ENCODE data around the gene SPTLC1. TPM values are rescaled to one million over a fixed set of nuclear protein-coding genes. Genes with fewer than 3 reads are reported as not detected.

SPTLC1 gene
- total and polyA plus RNA-seq, 2 of the 13 experiments (the other 11 are each of a cell fraction or from before 2014, with no cell fraction given), result 56.2 to 72.5 TPM

DNA sequence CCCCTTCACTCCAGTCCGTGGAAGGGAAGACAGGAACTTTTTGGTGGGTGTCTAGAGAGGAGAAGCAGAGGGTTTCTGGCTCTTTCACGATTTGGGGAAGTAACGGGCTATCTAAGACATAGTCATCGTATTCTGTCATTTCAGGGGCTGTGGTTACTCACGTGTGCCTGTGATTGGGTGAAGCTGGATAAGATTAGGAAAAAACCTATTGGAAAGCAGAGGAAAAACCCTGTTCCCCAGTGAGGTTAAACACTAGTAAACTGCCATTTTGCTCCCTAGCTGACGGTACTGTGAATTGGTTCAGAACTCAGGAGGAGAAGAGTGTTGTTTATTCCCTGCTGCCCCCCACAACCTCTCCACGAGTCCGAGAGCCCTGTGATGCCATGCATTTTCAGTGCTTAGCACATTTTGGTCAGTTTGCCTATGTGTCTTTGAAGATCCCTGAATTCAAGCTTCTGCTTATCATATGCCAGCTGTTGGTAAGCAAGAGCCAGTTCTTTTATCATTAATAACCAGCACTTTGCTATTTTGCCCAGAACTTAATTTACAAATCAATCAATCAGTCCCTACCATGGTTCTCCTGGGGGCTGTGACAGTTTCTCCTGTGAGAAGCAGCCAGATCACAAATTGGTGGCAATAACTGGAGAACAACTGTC is 120.1 kb downstream of the SPTLC1 start:
- in situ Hi-C loops (cut with HindIII; ENCODE audit: extremely low pct_ligation_motif_present, low pct_unique_long_range_greater_than_20kb), result no loop called here
- Histone ChIP-seq H3K36me3 (replicated peaks in 1 of 2; ENCODE audit: control insufficient read depth in 1 of 2, insufficient read depth in 2 of 2, low read length in 2 of 2) (no peaks in the 10 kb centered on the region), H4K20me1 (ENCODE audit: insufficient read depth, low read length) (no peaks in the 10 kb centered on the region), H3K79me2 (ENCODE audit: insufficient read depth, low read length) (no peaks in the 10 kb centered on the region), H3K4me3 (replicated peaks in 1 of 3; ENCODE audit: insufficient read depth in 1 of 3, low read depth in 2 of 3, low read length in 3 of 3) (no peak overlapping the region), H3K9ac (ENCODE audit: insufficient read depth, low read depth, low read length) (no peak overlapping the region), H3K27ac (ENCODE audit: extremely low read length, insufficient read depth, low read length) (no peak overlapping the region), H3K9me3 (ENCODE audit: low read length) (no peaks in the 10 kb centered on the region), H3K4me2 (ENCODE audit: low read depth, low read length) (no peak overlapping the region; the same call in 1 of the 2 replicates), H3K27me3 (ENCODE audit: control insufficient read depth in 1 of 2, insufficient read depth in 2 of 2, low read length in 2 of 2) (peaks cover 1 to 41% of the 10 kb centered on the region in 2 experiments; a peak in 4 of 5 replicates), H2AFZ (ENCODE audit: low read length) (no peak overlapping the region), H3K4me1 (ENCODE audit: insufficient read depth, low read length) (peaks cover 16% of the 10 kb centered on the region)
- BruUV-seq (replicated peaks), result no TSS peak
- CTCF ChIA-PET (ENCODE audit: low intra/inter-chr PET ratio, low total read pairs), result no interaction called here
- POLR2A ChIA-PET, result no interaction called here
- DNase-seq (ENCODE audit: low spot score), result no peak
- intact Hi-C loops (cut with micrococcal nuclease; ENCODE audit: unreplicated experiment), result no loop called here
- 8% methylated on average over 8 of the region's 8 CpGs for WGBS (ENCODE audit: low lambda C conversion rate)
- FAIRE-seq, result no peak
- no peak for ATAC-seq
- TF ChIP-seq ZNF501 (CRISPR knock-in tag; IDR thresholded peaks at IDR 0.05), result no peak
- TF ChIP-seq, protein P1, sequence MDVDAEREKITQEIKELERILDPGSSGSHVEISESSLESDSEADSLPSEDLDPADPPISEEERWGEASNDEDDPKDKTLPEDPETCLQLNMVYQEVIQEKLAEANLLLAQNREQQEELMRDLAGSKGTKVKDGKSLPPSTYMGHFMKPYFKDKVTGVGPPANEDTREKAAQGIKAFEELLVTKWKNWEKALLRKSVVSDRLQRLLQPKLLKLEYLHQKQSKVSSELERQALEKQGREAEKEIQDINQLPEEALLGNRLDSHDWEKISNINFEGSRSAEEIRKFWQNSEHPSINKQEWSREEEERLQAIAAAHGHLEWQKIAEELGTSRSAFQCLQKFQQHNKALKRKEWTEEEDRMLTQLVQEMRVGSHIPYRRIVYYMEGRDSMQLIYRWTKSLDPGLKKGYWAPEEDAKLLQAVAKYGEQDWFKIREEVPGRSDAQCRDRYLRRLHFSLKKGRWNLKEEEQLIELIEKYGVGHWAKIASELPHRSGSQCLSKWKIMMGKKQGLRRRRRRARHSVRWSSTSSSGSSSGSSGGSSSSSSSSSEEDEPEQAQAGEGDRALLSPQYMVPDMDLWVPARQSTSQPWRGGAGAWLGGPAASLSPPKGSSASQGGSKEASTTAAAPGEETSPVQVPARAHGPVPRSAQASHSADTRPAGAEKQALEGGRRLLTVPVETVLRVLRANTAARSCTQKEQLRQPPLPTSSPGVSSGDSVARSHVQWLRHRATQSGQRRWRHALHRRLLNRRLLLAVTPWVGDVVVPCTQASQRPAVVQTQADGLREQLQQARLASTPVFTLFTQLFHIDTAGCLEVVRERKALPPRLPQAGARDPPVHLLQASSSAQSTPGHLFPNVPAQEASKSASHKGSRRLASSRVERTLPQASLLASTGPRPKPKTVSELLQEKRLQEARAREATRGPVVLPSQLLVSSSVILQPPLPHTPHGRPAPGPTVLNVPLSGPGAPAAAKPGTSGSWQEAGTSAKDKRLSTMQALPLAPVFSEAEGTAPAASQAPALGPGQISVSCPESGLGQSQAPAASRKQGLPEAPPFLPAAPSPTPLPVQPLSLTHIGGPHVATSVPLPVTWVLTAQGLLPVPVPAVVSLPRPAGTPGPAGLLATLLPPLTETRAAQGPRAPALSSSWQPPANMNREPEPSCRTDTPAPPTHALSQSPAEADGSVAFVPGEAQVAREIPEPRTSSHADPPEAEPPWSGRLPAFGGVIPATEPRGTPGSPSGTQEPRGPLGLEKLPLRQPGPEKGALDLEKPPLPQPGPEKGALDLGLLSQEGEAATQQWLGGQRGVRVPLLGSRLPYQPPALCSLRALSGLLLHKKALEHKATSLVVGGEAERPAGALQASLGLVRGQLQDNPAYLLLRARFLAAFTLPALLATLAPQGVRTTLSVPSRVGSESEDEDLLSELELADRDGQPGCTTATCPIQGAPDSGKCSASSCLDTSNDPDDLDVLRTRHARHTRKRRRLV (CRISPR knock-in tag; IDR thresholded peaks at IDR 0.05), result no peak
- TF ChIP-seq ZNF224 (CRISPR knock-in tag; IDR thresholded peaks at IDR 0.05), result no peak
- TF ChIP-seq ZBTB8A (CRISPR knock-in tag; IDR thresholded peaks at IDR 0.05; ENCODE audit: borderline replicate concordance, low read depth), result no peak
- no peak for TF ChIP-seq KDM4B (CRISPR knock-in tag; IDR thresholded peaks at IDR 0.05)
- TF ChIP-seq, protein P2, sequence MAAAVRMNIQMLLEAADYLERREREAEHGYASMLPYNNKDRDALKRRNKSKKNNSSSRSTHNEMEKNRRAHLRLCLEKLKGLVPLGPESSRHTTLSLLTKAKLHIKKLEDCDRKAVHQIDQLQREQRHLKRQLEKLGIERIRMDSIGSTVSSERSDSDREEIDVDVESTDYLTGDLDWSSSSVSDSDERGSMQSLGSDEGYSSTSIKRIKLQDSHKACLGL (CRISPR knock-in tag; IDR thresholded peaks at IDR 0.05), result no peak
- TF ChIP-seq ZNF569 (CRISPR knock-in tag; IDR thresholded peaks at IDR 0.05; ENCODE audit: borderline replicate concordance), result no peak
- TF ChIP-seq, protein P3, sequence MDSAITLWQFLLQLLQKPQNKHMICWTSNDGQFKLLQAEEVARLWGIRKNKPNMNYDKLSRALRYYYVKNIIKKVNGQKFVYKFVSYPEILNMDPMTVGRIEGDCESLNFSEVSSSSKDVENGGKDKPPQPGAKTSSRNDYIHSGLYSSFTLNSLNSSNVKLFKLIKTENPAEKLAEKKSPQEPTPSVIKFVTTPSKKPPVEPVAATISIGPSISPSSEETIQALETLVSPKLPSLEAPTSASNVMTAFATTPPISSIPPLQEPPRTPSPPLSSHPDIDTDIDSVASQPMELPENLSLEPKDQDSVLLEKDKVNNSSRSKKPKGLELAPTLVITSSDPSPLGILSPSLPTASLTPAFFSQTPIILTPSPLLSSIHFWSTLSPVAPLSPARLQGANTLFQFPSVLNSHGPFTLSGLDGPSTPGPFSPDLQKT (CRISPR knock-in tag; IDR thresholded peaks at IDR 0.05; ENCODE audit: borderline replicate concordance), result no peak
- TF ChIP-seq, protein P4, sequence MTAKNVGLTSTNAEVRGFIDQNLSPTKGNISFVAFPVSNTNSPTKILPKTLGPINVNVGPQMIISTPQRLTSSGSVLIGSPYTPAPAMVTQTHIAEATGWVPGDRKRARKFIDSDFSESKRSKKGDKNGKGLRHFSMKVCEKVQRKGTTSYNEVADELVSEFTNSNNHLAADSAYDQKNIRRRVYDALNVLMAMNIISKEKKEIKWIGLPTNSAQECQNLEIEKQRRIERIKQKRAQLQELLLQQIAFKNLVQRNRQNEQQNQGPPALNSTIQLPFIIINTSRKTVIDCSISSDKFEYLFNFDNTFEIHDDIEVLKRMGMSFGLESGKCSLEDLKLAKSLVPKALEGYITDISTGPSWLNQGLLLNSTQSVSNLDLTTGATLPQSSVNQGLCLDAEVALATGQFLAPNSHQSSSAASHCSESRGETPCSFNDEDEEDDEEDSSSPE (CRISPR knock-in tag; IDR thresholded peaks at IDR 0.05), result no peak
- no peak for TF ChIP-seq ZNF432 (CRISPR knock-in tag; IDR thresholded peaks at IDR 0.05; ENCODE audit: borderline replicate concordance)
- TF ChIP-seq ZFP82 (CRISPR knock-in tag; IDR thresholded peaks at IDR 0.05; ENCODE audit: borderline replicate concordance), result no peak
- TF ChIP-seq ZNF768 (CRISPR knock-in tag; IDR thresholded peaks at IDR 0.05), result no peak
